ENCODE data around the gene TFR2. TPM values are rescaled to one million over a fixed set of nuclear protein-coding genes. Genes with fewer than 3 reads are reported as not detected.

The TFR2 gene
- total RNA-seq, 4 donors from 2014 or later, result 0.43 to 2.0 TPM; not detected in 2

- H3K27me3 ChIP-seq, result no peaks in the 10 kb centered on the region
- H3K27ac ChIP-seq, result no peak overlapping the region
- no peaks in the 10 kb centered on the region for H3K36me3 ChIP-seq
- DNase-seq, result peak in 1 of 2 donors; percentile 43
- TF ChIP-seq POLR2A (IDR thresholded peaks at IDR 0.05) (no peak), CTCF (IDR thresholded peaks at IDR 0.05) (no peak)
- intact Hi-C loops (cut with DNase I; ENCODE audit: low total_unique reads), result no loop called here
- no peak overlapping the region for H3K4me3 ChIP-seq
- peaks cover 0 to 3% of the 10 kb centered on the region in 2 donors for H3K4me1 ChIP-seq
- H3K9me3 ChIP-seq, result no peaks in the 10 kb centered on the region
Measured at GRCh38 chr7:100570954-100571828, 70.2 kb downstream of the TFR2 start.

Small RNA genes within 50 kb of the gene (small RNA-seq; reads per million reads assigned to genes)
- gene SAP25, result not detected

Other genes with a start within 250 kb of the TFR2 start
- 1 to 10 TPM in 3 of 4 donors, not detected in 1; 1.5 to 6.1 (median 5.2) TPM for gene ZCWPW1, start 212.8 kb downstream of the TFR2 start, total RNA-seq
- 10 to 100 TPM; 21.2 to 44.2 (median 30.2) TPM for gene MEPCE, start 211.7 kb downstream of the TFR2 start, total RNA-seq
- 10 to 100 TPM in 2 of 4 donors, 1 to 10 TPM in 2; 7.4 to 39.7 (median 17.8) TPM for gene PPP1R35, start 205.1 kb downstream of the TFR2 start, total RNA-seq
- gene SPACDR, start 177.3 kb downstream of the TFR2 start, total RNA-seq, result 10 to 100 TPM in 1 of 4 donors, 1 to 10 TPM in 2, not detected in 1; 1.4 to 22.1 (median 1.8) TPM
- 10 to 100 TPM; 17.6 to 40.3 (median 19.5) TPM for gene TSC22D4, start 162.3 kb downstream of the TFR2 start, total RNA-seq
- gene NYAP1, start 157.6 kb downstream of the TFR2 start, total RNA-seq, result 1 to 10 TPM in 2 of 4 donors, under 1 TPM in 2; 0.29 to 6.5 (median 2.4) TPM
- 10 to 100 TPM in 3 of 4 donors, 1 to 10 TPM in 1; 6.8 to 64.4 (median 20.4) TPM for gene AGFG2, start 102.3 kb downstream of the TFR2 start, total RNA-seq
- gene SAP25, start 67.7 kb downstream of the TFR2 start, total RNA-seq, result 1 to 10 TPM in 1 of 4 donors, under 1 TPM in 1, not detected in 2; 0.69 to 6.0 TPM
- 100 to 1,000 TPM in 1 of 4 donors, 10 to 100 TPM in 3; 11.5 to 179 (median 56.8) TPM for gene LRCH4, start 55.4 kb downstream of the TFR2 start, total RNA-seq
- gene FBXO24, start 55.2 kb downstream of the TFR2 start, total RNA-seq, result 1 to 10 TPM in 2 of 4 donors, not detected in 2; 2.9 to 4.9 TPM
- 100 to 1,000 TPM in 1 of 4 donors, 10 to 100 TPM in 2, 1 to 10 TPM in 1; 6.2 to 151 (median 57.8) TPM for gene PCOLCE, start 39.2 kb downstream of the TFR2 start, total RNA-seq
- 10 to 100 TPM in 2 of 4 donors, 1 to 10 TPM in 2; 1.3 to 35.3 (median 15.1) TPM for gene MOSPD3, start 29.0 kb downstream of the TFR2 start, total RNA-seq
- not detected for gene ACTL6B, start 14.9 kb upstream of the TFR2 start, total RNA-seq
- gene GNB2, start 32.2 kb upstream of the TFR2 start, total RNA-seq, result 100 to 1,000 TPM in 2 of 4 donors, 10 to 100 TPM in 2; 72.0 to 245 (median 94.3) TPM
- 10 to 100 TPM in 3 of 4 donors, 1 to 10 TPM in 1; 9.7 to 90.9 (median 31.9) TPM for gene GIGYF1, start 52.7 kb upstream of the TFR2 start, total RNA-seq
- 10 to 100 TPM; 16.4 to 53.8 (median 23.8) TPM for gene POP7, start 64.6 kb upstream of the TFR2 start, total RNA-seq
- 1 to 10 TPM in 1 of 4 donors, not detected in 3; 1.1 TPM for gene EPO, start 78.9 kb upstream of the TFR2 start, total RNA-seq
- under 1 TPM in 1 of 4 donors, not detected in 3; 0.07 TPM for gene ZAN, start 92.0 kb upstream of the TFR2 start, total RNA-seq
- 100 to 1,000 TPM in 3 of 4 donors, 10 to 100 TPM in 1; 73.5 to 374 (median 163) TPM for gene EPHB4, start 186.0 kb upstream of the TFR2 start, total RNA-seq
- 10 to 100 TPM in 3 of 4 donors, 1 to 10 TPM in 1; 9.0 to 36.9 (median 25.9) TPM for gene SLC12A9, start 211.2 kb upstream of the TFR2 start, total RNA-seq
- gene TRIP6, start 225.8 kb upstream of the TFR2 start, total RNA-seq, result 100 to 1,000 TPM in 1 of 4 donors, 10 to 100 TPM in 3; 26.2 to 105 (median 61.6) TPM
- 100 to 1,000 TPM in 1 of 4 donors, 10 to 100 TPM in 3; 17.1 to 185 (median 41.1) TPM for gene SRRT, start 233.6 kb upstream of the TFR2 start, total RNA-seq
- 1 to 10 TPM in 3 of 4 donors, not detected in 1; 4.8 to 9.7 (median 5.0) TPM for gene UFSP1, start 248.2 kb upstream of the TFR2 start, total RNA-seq